Measurements from ENCODE around the gene SLC39A1. TPM values are rescaled to one million over a fixed set of nuclear protein-coding genes. Genes with fewer than 3 reads are reported as not detected.

The SLC39A1 gene
- total RNA-seq, 2 donors from 2014 or later = 102 to 136 TPM

DNA sequence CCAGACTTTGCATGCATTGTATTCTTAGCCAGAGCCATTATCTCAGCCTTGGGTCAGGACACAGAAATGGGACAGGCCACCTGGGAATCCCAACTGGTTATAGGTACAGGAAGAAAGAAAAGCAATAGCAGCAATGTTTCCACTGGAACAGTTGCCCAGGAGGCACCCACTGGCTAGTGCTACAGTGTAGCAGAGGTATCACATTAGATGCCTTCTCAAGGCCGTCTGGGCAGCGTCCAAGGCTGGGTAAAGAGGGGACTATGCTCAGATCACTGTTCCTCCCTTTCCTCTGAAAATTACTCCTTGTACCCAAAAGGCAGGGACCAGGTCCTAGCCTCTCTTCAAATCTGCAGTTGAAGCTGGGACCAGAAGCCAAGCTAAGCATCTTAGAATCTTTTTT lies 7.0 kb upstream of the SLC39A1 start:
- peaks cover 14 to 22% of the 10 kb centered on the region in 2 donors for H3K4me1 ChIP-seq (ENCODE audit: control insufficient read depth in 1 of 2, low read depth in 2 of 2)
- TF ChIP-seq, protein P1, sequence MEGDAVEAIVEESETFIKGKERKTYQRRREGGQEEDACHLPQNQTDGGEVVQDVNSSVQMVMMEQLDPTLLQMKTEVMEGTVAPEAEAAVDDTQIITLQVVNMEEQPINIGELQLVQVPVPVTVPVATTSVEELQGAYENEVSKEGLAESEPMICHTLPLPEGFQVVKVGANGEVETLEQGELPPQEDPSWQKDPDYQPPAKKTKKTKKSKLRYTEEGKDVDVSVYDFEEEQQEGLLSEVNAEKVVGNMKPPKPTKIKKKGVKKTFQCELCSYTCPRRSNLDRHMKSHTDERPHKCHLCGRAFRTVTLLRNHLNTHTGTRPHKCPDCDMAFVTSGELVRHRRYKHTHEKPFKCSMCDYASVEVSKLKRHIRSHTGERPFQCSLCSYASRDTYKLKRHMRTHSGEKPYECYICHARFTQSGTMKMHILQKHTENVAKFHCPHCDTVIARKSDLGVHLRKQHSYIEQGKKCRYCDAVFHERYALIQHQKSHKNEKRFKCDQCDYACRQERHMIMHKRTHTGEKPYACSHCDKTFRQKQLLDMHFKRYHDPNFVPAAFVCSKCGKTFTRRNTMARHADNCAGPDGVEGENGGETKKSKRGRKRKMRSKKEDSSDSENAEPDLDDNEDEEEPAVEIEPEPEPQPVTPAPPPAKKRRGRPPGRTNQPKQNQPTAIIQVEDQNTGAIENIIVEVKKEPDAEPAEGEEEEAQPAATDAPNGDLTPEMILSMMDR (IDR thresholded peaks at IDR 0.05) = no peak
- no peak for ATAC-seq (ENCODE audit: insufficient number of reproducible peaks, low FRiP score, low read depth)

DNA sequence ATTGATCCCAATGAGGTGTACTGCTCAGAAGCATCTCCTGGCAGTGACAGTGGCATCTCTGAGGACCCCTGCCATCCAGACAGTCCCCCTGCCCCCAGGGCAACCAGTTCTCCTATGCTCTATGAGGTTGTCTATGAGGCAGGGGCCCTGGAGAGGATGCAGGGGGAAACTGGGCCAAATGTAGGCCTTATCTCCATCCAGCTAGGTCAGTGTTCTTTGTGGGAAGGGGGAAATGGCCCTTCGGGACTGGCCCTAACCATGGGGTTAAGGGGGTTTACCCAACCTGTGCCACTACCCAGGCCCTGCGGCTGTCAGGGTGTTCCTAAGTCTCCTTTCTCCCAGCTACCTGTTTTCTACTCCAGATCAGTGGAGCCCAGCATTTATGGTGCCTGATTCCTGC lies 5.6 kb upstream of the SLC39A1 start:
- no peak overlapping the region for H3K27ac ChIP-seq
- H3K27me3 ChIP-seq (replicated peaks; ENCODE audit: insufficient read depth) = no peaks in the 10 kb centered on the region
- H3K36me3 ChIP-seq = peaks cover 11% of the 10 kb centered on the region

More for the DNA sequence above, 7.0 kb upstream of the SLC39A1 start:
- no peaks in the 10 kb centered on the region for H3K9me3 ChIP-seq
- no peaks in the 10 kb centered on the region for H3K27me3 ChIP-seq (replicated peaks; ENCODE audit: insufficient read depth)
- DNase-seq (ENCODE audit: low spot score) = no peak
- no peak overlapping the region for H3K27ac ChIP-seq
- peaks cover 18% of the 10 kb centered on the region for H3K36me3 ChIP-seq
- no peak overlapping the region for H3K4me3 ChIP-seq

DNA sequence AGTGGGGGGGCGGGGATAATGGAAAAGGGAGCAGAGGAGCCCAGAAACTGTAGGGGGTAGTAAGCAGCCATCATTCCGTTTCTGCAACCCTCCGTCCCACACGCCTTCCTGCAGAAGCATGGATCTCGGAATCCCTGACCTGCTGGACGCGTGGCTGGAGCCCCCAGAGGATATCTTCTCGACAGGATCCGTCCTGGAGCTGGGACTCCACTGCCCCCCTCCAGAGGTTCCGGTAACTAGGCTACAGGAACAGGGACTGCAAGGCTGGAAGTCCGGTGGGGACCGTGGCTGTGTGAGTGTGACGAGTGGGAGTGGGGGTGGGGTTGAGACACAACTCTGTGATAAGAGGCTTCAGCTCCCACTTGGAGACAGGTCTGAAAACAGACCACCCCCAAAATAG lies 5.1 kb upstream of the SLC39A1 start:
- no peak for DNase-seq (ENCODE audit: low spot score)
- TF ChIP-seq, protein P1 (IDR thresholded peaks at IDR 0.05) = no peak
- peaks cover 5% of the 10 kb centered on the region for H3K36me3 ChIP-seq
- H3K27me3 ChIP-seq (replicated peaks; ENCODE audit: insufficient read depth) = no peaks in the 10 kb centered on the region
- ATAC-seq (ENCODE audit: insufficient number of reproducible peaks, low FRiP score, low read depth) = no peak
- peak overlapping the region; percentile 85 for H3K4me3 ChIP-seq
- H3K27ac ChIP-seq = peak overlapping the region in 1 of 2 donors; percentile 92
- no peaks in the 10 kb centered on the region for H3K9me3 ChIP-seq
- peaks cover 22 to 32% of the 10 kb centered on the region in 2 donors for H3K4me1 ChIP-seq (ENCODE audit: control insufficient read depth in 1 of 2, low read depth in 2 of 2)

More for the DNA sequence above, 5.6 kb upstream of the SLC39A1 start:
- Histone ChIP-seq H3K9me3 (no peaks in the 10 kb centered on the region), H3K4me1 (ENCODE audit: control insufficient read depth in 1 of 2, low read depth in 2 of 2) (peaks cover 20 to 30% of the 10 kb centered on the region in 2 donors), H3K4me3 (no peak overlapping the region)
- ATAC-seq (ENCODE audit: insufficient number of reproducible peaks, low FRiP score, low read depth) = no peak
- TF ChIP-seq, protein P1 (IDR thresholded peaks at IDR 0.05) = no peak
- DNase-seq (ENCODE audit: low spot score) = no peak

DNA sequence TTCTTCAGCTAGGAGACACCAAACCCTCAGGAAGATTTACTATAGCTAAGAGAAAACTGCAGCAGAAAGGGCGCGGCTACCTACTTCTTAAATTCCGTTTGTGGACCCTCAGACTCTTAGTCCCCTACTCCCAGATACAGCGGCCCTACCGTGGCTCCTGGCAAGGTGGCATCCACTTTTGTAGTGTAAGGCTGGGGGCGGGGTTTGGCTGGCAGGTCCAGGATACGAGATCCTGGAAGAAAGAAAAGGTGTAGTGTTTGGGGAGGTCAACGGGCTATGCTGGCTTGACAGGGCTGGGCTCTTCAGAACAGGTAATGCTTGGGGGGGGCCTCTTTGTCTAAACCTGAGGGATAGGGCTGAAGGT lies 4.6 kb upstream of the SLC39A1 start:
- H3K4me1 ChIP-seq (ENCODE audit: control insufficient read depth in 1 of 2, low read depth in 2 of 2) = peaks cover 22 to 32% of the 10 kb centered on the region in 2 donors
- peaks cover under 1% of the 10 kb centered on the region for H3K36me3 ChIP-seq
- ATAC-seq (ENCODE audit: insufficient number of reproducible peaks, low FRiP score, low read depth) = no peak
- no peaks in the 10 kb centered on the region for H3K9me3 ChIP-seq
- no peak for DNase-seq (ENCODE audit: low spot score)
- peak overlapping the region; percentile 84 to 92 for H3K27ac ChIP-seq
- no peaks in the 10 kb centered on the region for H3K27me3 ChIP-seq (replicated peaks; ENCODE audit: insufficient read depth)
- peak overlapping the region; percentile 85 for H3K4me3 ChIP-seq
- TF ChIP-seq, protein P1 (IDR thresholded peaks at IDR 0.05) = no peak

DNA sequence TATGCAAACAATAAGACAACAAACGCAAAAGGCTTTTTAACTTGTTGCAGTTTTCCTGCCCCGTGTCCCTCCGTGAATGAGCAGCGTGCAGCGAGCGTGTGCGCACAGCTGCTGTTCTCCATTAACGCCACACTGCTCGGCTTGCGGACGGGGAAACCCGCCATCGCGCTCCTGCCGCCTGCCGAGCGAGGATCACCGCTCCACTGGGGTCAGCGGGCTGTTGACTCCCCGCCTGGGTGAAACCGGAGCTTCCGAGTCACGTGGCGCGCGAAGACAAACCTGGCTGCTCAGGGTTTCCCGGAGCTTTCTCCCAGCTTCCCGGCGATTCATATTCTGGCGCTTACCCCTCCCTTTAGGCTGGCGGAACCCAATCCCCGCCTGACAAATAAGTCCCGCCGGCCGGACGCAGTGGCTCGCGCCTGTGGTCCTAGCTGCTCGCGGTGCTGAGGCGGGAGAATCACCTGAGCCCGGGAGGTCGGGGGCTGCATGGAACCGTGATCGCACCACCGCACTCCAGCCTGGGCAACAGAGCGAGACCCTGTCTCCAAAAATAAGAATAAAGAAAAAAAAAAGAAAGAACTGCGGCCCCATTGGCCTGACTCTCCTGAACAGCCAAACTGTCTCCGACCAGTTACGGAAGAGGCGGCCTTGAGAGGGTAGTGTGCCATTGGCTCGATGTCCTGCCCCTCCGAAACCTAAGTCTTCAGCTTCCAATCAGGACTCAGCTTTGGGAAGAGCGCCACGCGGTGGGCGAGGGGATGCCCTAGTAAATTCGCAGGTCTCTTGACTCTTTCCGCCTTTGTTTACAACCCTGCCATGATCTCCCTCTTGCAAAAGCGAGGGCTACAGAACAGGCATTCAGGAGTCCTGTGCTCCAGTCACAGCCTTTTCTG lies 4.0 kb upstream of the SLC39A1 start, which contains the start of gene CREB3L4:
Gene CREB3L4, plus strand, starts transcription at position 796 of the 893 bp plus-strand sequence. CDS start 624 bp downstream, outside the sequence.
- H3K36me3 ChIP-seq = no peaks in the 10 kb centered on the region
- TF ChIP-seq, protein P1 (IDR thresholded peaks at IDR 0.05) = peak; percentile 19
- H3K4me1 ChIP-seq (ENCODE audit: control insufficient read depth in 1 of 2, low read depth in 2 of 2) = peaks cover 23 to 38% of the 10 kb centered on the region in 2 donors
- ATAC-seq (ENCODE audit: insufficient number of reproducible peaks, low FRiP score, low read depth) (peak; percentile 58), DNase-seq (ENCODE audit: low spot score) (peak; percentile 71)
- peak within 1 kb of the TSS; percentile 85 for H3K4me3 ChIP-seq
- no peaks in the 10 kb centered on the region for H3K27me3 ChIP-seq (replicated peaks; ENCODE audit: insufficient read depth)
- peak within 1 kb of the TSS; percentile 84 to 92 for H3K27ac ChIP-seq
- no peaks in the 10 kb centered on the region for H3K9me3 ChIP-seq

Measured in thoracic aorta (tissue), 2 donors.